Mononuclear cell (primary cell): ENCODE results near the gene PRRT2. TPM values are rescaled to one million over a fixed set of nuclear protein-coding genes. Genes with fewer than 3 reads are reported as not detected.

Experiments used
- H3K27me3 ChIP-seq: 2 replicates; pipeline ENCODE4 v1.6.0; 2011; ENCODE audit warnings: low read length, control low read depth; ENCODE audit not compliant: insufficient read depth
- H3K4me1 ChIP-seq: 2 replicates; pipeline ENCODE4 v1.5.1; 2011; ENCODE audit warnings: mild to moderate bottlenecking, low read length, control low read depth; ENCODE audit not compliant: insufficient read depth
- H3K4me3 ChIP-seq: 2 replicates; pipeline ENCODE4 v1.5.1; 2011; ENCODE audit warnings: mild to moderate bottlenecking, low read length, moderate library complexity
- H3K9me3 ChIP-seq: 2 replicates; pipeline ENCODE4 v1.5.1; 2011; ENCODE audit warnings: low read depth, mild to moderate bottlenecking, control low read depth, low read length
- total RNA-seq: library from RNA; depleted of rRNA; stranded (reverse); fragments of >200 nt; gene quantifications from one replicate; pipeline ENCODE4 v1.2.3, GENCODE V29; 2012

Gene PRRT2
- total RNA-seq, 1 donor: 0.52 TPM

DNA sequence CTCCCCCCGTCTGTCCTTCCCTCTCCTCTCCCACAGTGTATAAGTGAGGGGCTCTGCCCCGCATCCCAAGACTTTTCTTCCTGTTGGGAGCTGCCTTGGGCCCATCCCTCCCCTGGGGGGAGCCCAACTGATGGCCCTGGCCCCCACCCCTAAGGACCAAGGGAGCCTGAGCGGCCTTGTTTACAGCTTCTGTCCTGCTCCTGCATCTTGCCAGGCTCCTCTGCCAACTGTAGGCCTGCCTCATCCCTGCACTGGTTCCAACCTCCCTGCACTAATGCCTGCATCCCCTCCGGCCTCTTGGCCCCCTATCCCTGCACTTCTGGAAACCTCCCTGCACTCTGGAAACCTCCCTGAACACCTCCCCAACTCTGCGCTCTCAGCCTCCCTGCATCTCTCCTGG, 2.6 kb downstream of the PRRT2 start:
- H3K4me3 ChIP-seq: no peak overlapping the region
- H3K4me1 ChIP-seq: peaks cover 69% of the 10 kb centered on the region
- no peaks in the 10 kb centered on the region for H3K9me3 ChIP-seq
- H3K27me3 ChIP-seq: peaks cover 6% of the 10 kb centered on the region

DNA sequence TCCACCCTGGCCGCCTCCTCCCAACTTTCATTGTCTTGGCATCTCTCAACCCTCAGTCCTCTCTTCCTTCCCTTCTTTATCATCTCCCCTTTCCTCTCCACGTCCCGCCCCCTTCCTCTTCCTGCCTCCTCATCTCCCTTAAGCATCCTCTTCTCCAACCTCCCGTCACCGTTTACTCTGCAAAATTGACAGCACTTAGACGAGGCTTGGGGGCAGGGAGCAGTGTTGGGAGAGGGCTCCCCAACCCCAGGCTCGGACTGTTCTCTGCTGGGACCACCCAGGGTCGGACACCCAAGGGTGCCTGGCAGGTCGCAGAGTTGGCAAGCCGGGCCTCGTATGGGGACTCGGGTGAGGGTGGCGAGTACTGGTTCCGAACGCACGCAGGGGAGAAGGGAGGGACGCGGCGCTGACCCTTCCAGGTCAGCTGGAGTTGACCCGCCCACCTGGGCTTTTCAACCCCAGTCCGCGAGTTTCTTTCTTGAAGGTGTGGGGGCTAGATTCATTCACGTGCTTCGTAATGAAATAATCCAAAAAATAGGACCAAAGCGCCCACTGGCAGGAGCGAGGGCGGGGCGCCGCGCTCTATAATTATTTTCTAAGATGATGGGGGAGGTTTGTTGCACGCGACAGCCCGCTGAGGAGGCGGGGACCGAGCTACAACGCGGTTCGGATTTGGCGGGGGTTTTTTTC, 3.2 kb downstream of the PRRT2 start:
- H3K27me3 ChIP-seq: peaks cover 6% of the 10 kb centered on the region
- peaks cover 69% of the 10 kb centered on the region for H3K4me1 ChIP-seq
- H3K4me3 ChIP-seq: peak overlapping the region; percentile 88
- H3K9me3 ChIP-seq: no peaks in the 10 kb centered on the region

- Histone ChIP-seq H3K4me3 (peak within 1 kb of the TSS; percentile 88), H3K27me3 (peaks cover 6% of the 10 kb centered on the region), H3K9me3 (no peaks in the 10 kb centered on the region), H3K4me1 (peaks cover 66% of the 10 kb centered on the region)
Measured at GRCh38 chr16:29815793-29816693, 4.0 kb downstream of the PRRT2 start, which contains the start of gene PAGR1. Gene PAGR1 (plus strand): TSS chr16:29816152. CDS start chr16:29816526, 374 bp downstream.

GRCh38 chr16:29816694-29817441, 4.9 kb downstream of the PRRT2 start:
- Histone ChIP-seq H3K27me3 (peaks cover 6% of the 10 kb centered on the region), H3K4me3 (peak overlapping the region; percentile 88), H3K4me1 (peaks cover 66% of the 10 kb centered on the region), H3K9me3 (no peaks in the 10 kb centered on the region)

GRCh38 chr16:29818082-29818481, 6.1 kb downstream of the PRRT2 start:
- no peak overlapping the region for H3K4me3 ChIP-seq
- no peaks in the 10 kb centered on the region for H3K27me3 ChIP-seq
- H3K9me3 ChIP-seq: no peaks in the 10 kb centered on the region
- H3K4me1 ChIP-seq: peaks cover 73% of the 10 kb centered on the region

- no peaks in the 10 kb centered on the region for H3K9me3 ChIP-seq
- peaks cover 86% of the 10 kb centered on the region for H3K4me1 ChIP-seq
- H3K4me3 ChIP-seq: no peak overlapping the region
- no peaks in the 10 kb centered on the region for H3K27me3 ChIP-seq
Measured at GRCh38 chr16:29819506-29819905, 7.5 kb downstream of the PRRT2 start.

DNA sequence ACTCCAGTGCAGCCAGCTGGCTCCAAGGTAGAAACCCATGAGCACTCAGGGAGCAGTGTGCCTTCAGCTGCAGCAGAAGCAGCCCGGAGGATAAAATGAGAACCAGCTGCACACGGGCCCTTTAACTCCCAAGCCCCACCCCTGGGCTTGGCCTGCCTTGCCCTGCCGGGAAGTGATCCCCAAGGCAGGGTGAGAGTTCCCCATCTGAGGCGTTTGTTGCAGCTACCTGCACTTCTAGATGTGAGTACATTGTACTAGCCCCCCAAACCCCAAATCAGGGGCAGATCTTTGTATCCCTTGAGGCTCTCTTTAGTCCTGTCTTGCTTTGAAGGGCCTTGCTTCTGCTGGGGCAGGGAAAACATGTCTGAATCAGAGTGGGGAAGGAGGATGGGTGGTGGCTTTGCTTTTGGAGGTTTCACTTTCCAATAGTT, 8.3 kb downstream of the PRRT2 start, which contains the start of gene MVP:
MVP (plus strand) TSS at position 192 of the 431 bp plus-strand sequence. CDS start 10,088 bp downstream, outside the sequence.
- Histone ChIP-seq H3K9me3 (no peaks in the 10 kb centered on the region), H3K4me3 (peak within 1 kb of the TSS; percentile 61), H3K27me3 (no peaks in the 10 kb centered on the region), H3K4me1 (peaks cover 85% of the 10 kb centered on the region)

- Histone ChIP-seq H3K4me3 (peak overlapping the region; percentile 61), H3K27me3 (no peaks in the 10 kb centered on the region), H3K9me3 (no peaks in the 10 kb centered on the region), H3K4me1 (peaks cover 89% of the 10 kb centered on the region)
Measured at GRCh38 chr16:29820730-29821642, 9.0 kb downstream of the PRRT2 start.

DNA sequence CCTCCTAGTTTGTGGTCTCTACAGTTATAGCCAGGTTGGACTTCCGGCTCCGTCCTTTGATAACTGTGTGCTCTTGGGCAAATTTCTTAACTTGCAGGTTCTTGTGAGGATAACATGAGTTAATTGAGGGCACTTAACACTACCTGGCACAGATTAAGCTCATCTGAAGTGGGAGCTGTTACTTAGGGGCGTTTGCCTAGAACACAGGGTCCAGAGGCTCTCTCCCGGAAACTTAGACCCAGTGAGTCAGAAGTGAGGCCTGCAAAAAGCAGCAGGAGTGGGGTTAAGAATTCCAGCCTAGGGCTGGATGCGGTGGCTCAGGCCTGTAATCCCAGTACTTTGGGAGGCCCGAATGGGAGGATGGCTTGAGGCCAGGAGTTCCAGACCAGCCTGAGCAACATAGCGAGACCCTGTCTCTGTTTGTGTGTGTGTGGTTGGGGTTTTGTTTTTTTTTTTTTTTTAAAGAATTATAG, 9.7 kb downstream of the PRRT2 start:
- H3K4me1 ChIP-seq: peaks cover 93% of the 10 kb centered on the region
- H3K9me3 ChIP-seq: no peaks in the 10 kb centered on the region
- H3K27me3 ChIP-seq: no peaks in the 10 kb centered on the region
- H3K4me3 ChIP-seq: peak overlapping the region; percentile 61

DNA sequence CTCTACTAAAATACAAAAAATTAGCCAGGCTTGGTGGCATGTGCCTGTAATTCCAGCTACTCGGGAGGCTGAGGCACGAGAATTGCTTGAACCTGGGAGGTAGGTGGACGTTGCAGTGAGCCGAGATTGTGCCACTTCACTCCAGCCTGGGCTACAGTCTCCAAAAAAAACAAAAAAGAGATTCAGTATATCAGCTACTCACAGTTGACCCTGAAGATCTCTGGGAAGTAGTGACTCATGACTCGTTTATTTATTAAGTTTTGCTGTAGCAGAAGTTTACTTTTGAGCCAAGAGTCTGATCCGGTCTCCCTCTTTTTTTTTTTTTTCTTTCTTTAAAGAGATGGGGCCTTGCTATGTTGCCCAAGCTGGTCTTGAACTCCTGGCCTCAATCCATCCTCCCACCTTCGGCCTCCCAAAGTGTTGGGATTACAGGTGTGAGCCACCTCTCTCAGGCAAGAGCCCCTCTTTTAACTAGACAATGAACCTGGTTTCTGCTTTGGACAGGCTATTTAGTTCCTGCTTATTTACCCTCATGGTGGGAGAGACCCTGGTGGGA, 12.7 kb downstream of the PRRT2 start:
- Histone ChIP-seq H3K4me1 (peaks cover 90% of the 10 kb centered on the region), H3K4me3 (no peak overlapping the region), H3K27me3 (no peaks in the 10 kb centered on the region), H3K9me3 (no peaks in the 10 kb centered on the region)

DNA sequence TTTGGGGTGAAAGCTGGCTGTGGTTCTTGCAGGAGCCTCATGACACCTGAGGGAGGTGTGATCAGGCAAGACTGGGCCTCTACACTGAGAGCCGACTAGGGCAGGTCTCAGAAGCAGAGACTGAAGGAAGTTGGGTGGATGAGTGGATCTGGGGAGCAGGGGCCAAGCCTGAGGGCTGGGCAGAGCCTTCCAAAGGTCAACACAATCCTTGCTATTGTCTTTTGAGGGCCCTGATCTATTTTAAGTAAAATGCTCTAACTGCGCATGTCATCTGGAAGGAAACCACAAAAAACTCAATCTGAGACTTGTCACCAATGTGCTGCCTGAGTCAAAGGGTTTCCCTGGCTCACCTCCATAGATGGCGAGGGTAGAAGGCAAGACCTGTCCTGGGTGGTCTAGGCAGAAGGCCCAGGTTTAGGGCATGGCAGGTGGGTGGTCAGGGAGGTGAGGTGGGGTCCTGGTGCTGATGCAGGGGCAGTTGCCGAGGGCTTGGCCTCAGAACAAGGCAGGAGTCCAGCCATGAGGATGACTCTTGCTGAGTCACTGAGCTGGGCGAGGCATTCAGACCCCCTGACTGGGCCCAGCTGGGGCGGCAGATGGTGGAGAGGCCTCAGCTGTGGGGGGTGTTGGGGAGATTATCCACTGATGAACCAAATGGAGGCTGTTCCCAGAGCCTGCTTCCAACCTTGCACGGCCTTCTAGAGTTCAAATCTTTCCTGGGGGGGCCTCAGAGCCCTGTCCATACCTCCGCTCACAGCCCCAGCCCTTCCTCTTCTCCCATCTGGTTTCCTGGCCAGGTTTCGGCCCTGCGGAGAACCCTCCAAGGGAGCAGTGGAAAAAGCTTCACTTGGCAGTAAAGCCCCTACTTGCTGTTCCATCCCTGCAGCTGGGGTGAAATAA, 13.4 kb downstream of the PRRT2 start:
- no peaks in the 10 kb centered on the region for H3K27me3 ChIP-seq
- no peak overlapping the region for H3K4me3 ChIP-seq
- no peaks in the 10 kb centered on the region for H3K9me3 ChIP-seq
- peaks cover 84% of the 10 kb centered on the region for H3K4me1 ChIP-seq

- Histone ChIP-seq H3K9me3 (no peaks in the 10 kb centered on the region), H3K4me3 (no peak overlapping the region), H3K27me3 (no peaks in the 10 kb centered on the region), H3K4me1 (peaks cover 76% of the 10 kb centered on the region)
Measured at GRCh38 chr16:29826342-29826695, 14.3 kb downstream of the PRRT2 start.

DNA sequence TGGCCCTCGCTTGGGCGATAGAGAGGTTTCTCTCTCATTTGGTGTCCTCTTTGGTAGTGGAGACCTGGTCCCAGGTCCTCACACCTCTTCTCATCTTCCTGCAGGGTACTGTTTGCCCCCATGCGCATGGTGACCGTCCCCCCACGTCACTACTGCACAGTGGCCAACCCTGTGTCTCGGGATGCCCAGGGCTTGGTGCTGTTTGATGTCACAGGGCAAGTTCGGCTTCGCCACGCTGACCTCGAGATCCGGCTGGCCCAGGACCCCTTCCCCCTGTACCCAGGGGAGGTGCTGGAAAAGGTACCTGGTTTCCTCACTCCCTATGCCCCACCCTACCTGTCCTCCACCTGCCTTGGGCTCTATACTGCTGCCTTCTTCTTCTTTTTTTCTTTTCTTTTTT, 18.8 kb downstream of the PRRT2 start:
- Histone ChIP-seq H3K9me3 (no peaks in the 10 kb centered on the region), H3K4me1 (peaks cover 33% of the 10 kb centered on the region), H3K4me3 (no peak overlapping the region), H3K27me3 (no peaks in the 10 kb centered on the region)
